Hematopoietic multipotent progenitor cell treated with erythropoietin and hydrocortisone succinate and interleukin-3 and kit ligand, for 8 days (in vitro differentiated cells): ENCODE results near the gene ZNF101.

ENCODE experiments used
- DNase-seq: peaks from one replicate; pipeline ENCODE4 v3.0.0-alpha.2; 2015

Gene ZNF101

GRCh38 chr19:19721896-19722295 lies 53.3 kb downstream of the ZNF101 start:
- no peak for DNase-seq

- peak; percentile 91 for DNase-seq
Measured at GRCh38 chr19:19732579-19733501, 64.2 kb downstream of the ZNF101 start, which contains the start of gene ZNF14. ZNF14 (minus strand) TSS chr19:19733112; CDS start chr19:19732958, 154 bp downstream.
